NCI-H510A (cell line): ENCODE data around the gene RNF145.
"Not testable (repeated sequence)": the region's sequence is repeated elsewhere in the genome, so short reads cannot be mapped to it uniquely, and the experiment has no call there.

Source experiments
- DNase-seq: peaks from one replicate; lab custom pipeline; 2025; lab: John Stamatoyannopoulos, UW

Gene RNF145

GRCh38 chr5:159209438-159210209 is at the start of gene RNF145:
Gene RNF145, minus strand, starts transcription at chr5:159209553. Its CDS starts 5,936 bp downstream, at chr5:159203617.
- DNase-seq: peak; percentile 28

- DNase-seq: no peak
These were observed 49.0 kb upstream of the RNF145 start for GRCh38 chr5:159258361-159258760.

GRCh38 chr5:159257629-159258283 is 48.4 kb upstream of the RNF145 start:
- DNase-seq: no peak

- DNase-seq: no peak
These were observed 47.7 kb upstream of the RNF145 start for GRCh38 chr5:159257007-159257406.

GRCh38 chr5:159252195-159252594 is 42.8 kb upstream of the RNF145 start:
- no peak for DNase-seq

- DNase-seq: no peak
These were observed 39.8 kb upstream of the RNF145 start for GRCh38 chr5:159249158-159249557.

- DNase-seq: no peak
These were observed 35.5 kb upstream of the RNF145 start for GRCh38 chr5:159244890-159245289.

- DNase-seq: no peak
These were observed 34.8 kb upstream of the RNF145 start for GRCh38 chr5:159244163-159244562.

- no peak for DNase-seq
These were observed 34.0 kb upstream of the RNF145 start for GRCh38 chr5:159243385-159243784.

GRCh38 chr5:159242656-159243055 is 33.3 kb upstream of the RNF145 start:
- DNase-seq: no peak

GRCh38 chr5:159241946-159242552 is 32.7 kb upstream of the RNF145 start:
- no peak for DNase-seq

GRCh38 chr5:159240301-159240870 is 31.0 kb upstream of the RNF145 start:
- DNase-seq: no peak

GRCh38 chr5:159235871-159236520 is 26.6 kb upstream of the RNF145 start:
- not testable (repeated sequence) for DNase-seq

GRCh38 chr5:159231167-159231566 is 21.8 kb upstream of the RNF145 start:
- no peak for DNase-seq

- no peak for DNase-seq
These were observed 21.3 kb upstream of the RNF145 start for GRCh38 chr5:159230657-159231056.

GRCh38 chr5:159228097-159228496 is 18.7 kb upstream of the RNF145 start:
- not testable (repeated sequence) for DNase-seq

- DNase-seq: no peak
These were observed 18.1 kb upstream of the RNF145 start for GRCh38 chr5:159227452-159227851.

- DNase-seq: no peak
These were observed 17.1 kb upstream of the RNF145 start for GRCh38 chr5:159226451-159226850.

GRCh38 chr5:159224471-159224870 is 15.1 kb upstream of the RNF145 start:
- DNase-seq: no peak

- DNase-seq: no peak
These were observed 14.1 kb upstream of the RNF145 start for GRCh38 chr5:159223469-159223868.

- no peak for DNase-seq
These were observed 10.9 kb upstream of the RNF145 start for GRCh38 chr5:159220206-159220605.

GRCh38 chr5:159218595-159219023 is 9.3 kb upstream of the RNF145 start:
- DNase-seq: no peak
